IPS-NIHi11 (cell line): Measurements from ENCODE around the gene BRINP2.

Experiments
- DNase-seq: peaks from one replicate; pipeline ENCODE4 v3.0.0; 2012; ENCODE audit warnings: mixed read lengths, low spot score

Gene BRINP2

DNA sequence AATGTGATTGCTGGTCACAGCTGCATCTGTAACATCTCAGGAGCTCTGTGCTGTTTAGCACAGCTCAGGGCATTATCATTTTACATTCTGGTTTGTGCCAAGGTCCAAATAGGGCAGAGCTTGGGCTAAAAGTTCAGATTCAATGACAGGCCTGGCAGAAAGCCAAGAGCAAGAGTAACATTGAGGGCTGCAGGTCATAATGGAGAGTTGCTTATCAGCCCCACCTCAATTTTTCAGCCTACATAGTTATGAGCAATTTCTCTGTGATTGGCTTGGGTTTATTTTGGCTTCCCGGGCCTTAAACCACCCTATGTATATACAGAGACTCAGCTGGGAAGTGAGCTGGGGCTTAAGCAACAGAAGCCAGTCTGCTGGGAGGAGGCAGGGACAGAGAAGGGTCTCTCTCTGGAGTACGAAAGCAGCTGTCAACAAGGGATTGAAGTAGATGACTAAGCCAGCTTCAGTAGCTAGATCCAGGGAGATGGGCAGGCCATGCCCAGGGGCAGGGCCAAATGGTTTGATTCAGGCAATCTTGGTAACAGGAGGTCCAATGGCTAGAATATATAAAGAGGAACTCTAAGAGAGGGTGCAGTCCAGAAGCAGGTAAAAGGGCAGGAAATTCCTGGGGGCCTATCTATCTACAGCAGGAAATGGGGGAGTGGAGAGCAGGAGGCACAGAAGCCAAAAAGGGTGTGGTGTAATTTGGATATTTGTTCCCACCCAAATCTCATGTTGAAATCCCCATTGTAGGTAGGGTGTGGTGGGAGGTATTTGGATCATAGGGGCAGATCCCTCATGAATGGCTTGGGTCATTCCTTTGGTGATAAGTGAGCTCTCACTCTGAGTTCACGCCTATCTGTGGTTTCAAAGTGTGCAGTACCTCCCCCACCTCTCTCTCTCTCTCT lies 49.0 kb downstream of the BRINP2 start:
- DNase-seq = no peak

DNA sequence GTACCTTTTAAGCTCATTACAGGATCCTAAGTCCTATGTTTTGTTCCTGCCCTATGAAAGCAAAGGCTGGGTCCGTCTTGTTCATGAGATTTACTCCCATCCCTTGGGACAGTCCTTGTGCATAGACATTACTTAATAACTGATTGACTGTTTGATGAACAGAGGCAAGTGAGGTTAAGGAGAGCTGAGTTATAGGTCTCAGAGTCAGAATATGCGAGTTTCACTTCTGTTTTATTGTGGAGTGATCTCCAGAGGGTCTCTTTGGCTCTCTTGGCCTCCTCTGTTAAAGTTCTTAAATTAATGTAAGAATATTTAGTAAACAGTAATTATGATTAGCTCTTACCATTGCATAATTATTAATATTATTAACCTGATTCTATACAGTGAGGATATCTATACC lies 52.6 kb downstream of the BRINP2 start:
- DNase-seq = no peak

DNA sequence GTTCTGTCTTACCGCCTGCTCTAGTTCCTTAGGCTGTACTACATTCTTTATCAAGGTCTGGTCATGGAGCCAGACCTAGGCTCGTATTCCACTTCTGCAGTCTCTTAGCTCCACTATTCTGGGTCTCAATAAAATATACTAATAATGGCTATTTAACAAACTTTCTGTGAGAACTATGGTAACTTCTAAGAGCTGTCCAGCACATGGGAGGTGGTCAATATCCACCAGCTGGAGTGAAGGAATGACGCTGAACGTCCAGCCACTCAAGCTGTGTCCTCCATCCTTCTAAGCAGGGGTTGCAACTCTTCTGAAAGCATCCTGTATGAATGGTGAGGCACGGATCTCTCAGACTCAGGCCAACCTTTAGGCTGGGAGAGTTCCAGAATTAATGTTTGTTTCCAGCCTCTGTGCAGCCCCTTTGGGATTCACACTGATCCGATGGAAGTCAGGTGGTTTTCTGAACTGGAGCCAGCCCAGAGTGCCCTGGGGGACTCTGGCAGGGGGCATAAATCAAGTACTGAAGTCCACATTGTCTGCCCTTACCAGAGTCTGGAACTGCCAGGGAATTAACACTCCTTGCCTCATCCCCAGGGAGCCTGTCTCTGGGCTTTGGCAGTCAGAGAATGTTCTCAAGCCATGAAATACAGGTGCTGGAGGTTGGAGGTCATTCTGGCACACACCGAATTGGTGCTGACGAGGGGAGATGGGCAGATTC lies 57.4 kb downstream of the BRINP2 start:
- no peak for DNase-seq

DNA sequence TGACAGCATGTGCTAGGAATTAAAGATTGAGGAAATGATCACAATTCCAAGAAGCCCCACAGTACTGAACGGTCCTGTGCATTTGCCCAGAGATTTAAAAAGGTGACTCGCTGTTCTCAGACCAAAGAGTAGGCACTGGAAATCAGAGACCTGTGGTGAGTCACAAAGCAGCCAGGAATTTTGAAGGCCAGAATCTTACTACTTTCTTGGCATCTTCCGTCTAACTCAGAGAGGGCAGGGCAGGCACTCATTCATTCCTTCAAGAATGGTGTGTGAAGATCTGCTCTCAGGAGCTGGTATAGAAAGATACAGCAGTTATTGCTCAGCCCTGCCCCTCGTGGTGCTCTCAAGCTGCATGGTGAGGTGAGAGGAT lies 57.9 kb downstream of the BRINP2 start:
- DNase-seq = no peak

DNA sequence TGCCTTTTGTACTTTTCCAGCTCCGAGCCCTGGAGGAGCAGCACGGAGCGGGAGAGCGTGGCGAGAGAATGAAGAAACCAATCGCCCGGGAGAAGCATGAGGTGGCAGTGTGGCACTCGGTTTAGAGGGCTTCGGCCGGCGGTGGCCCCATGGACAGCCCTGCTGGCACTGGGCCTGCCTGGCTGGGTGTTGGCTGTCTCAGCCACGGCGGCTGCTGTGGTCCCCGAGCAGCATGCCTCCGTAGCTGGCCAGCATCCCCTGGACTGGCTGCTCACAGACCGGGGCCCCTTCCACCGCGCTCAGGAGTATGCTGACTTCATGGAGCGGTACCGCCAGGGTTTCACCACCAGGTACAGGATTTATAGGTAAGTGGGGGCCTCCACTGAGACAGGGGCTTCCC lies 59.0 kb downstream of the BRINP2 start:
- DNase-seq = no peak

DNA sequence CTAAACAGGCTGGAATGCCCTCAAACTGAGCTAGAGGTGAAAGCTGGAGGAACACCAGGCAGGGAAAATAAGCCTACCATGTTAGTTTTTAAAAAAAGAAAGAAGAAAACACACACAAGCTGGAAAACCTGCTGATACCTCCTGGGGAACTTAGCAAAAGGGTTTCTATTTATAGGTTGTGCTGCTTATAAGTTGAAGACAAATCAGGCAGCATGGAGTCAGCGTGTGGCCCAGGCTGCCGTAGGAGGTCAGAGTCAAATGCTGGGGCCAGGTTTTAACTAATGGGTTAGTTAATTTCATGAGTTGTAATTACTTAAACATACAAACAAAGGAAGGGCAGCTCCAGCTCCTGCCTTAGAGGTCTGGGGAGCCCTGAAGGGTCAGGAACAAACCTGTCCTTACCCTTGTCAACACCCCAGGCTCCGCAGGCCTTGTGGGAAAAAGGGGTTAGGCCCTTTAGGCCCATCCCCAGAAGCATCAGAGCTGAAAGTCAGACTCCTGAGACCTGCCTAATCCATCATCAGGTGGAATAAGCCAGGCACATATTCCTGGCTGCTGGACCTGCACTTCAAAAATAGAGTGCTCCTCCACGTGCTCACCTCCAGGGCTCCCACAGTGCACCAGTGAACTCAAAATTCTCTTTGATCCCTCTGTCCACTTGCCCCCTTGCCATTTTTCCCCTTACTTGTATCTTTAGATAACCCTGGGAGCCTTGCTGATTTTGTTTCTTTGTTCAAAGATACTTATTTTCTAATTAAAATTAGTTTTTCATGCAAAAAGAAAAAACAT lies 59.7 kb downstream of the BRINP2 start:
- no peak for DNase-seq

DNA sequence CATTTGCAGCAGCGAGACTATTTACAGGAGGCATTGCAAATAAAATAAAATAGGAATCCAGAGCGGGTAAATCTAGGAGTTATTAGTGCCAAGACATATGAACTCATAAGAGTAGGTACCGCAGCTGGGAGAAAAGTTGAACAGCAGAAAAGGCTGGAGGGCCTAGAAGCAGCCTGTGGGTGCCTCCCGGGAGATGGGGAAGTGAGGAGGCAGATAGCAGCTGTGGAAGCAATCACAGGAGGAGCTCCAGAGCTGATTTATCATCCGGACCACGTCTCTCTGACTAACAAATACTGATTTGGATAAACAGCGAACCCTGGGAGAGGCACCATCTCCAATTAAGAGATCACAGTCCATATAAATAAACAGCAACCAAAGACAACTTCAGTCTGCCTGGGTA lies 64.6 kb downstream of the BRINP2 start:
- DNase-seq = no peak

DNA sequence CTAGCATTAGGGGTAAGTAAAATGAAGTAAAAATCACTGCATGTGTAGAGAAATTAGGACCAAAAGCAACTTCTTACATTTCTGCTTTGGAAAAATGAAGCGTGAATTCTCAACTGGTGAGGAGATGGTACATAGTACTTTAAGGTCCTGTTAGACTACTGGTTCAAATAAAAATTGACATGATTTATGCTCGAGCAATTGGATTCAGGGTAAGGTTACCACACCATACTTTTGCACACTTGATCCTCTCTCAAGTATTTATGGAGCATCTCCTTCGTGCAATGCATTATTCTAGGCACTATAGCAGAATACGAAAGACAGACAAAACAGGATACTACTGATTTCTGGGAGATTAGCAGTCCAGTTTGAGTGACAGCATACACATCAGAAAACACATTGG lies 66.2 kb downstream of the BRINP2 start:
- no peak for DNase-seq

DNA sequence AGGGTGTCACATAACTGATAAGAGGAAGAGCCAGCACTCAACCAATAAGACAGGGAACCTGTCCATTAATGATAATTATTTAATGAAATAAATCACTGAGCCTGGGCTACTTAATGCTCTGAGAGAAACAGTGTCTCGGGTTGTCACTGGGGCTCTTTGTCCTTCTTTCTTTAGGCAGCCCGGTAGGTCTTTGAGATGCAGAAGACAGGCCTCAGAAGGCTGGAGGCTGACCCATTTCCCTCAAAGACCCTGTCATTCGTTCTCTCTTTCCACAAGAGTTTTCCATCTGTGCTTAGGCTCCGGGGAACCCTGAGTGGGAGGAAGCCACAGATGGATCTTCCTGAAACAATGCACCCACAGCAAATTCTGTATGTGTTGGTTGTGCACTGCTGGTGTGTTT lies 68.2 kb downstream of the BRINP2 start:
- no peak for DNase-seq

DNA sequence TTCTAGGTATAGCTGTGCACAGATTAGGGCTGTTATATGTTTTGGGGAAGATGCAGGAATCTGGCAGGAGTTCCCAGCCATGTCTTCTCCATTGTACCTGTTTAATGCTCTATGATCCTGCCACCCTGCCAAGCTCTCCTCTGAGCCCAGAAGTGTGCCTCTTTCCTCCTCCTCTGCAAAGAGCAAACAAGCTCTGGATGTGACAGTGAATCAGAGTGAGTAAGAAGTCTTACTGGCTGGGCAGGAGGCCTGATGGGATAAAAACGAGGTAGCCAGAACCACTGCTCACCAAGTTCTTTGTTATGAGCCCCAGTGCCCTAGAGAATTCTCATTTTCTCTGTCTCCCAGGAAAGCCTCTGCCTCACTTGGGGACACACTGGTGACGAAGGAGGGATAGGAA lies 69.0 kb downstream of the BRINP2 start:
- DNase-seq = no peak

DNA sequence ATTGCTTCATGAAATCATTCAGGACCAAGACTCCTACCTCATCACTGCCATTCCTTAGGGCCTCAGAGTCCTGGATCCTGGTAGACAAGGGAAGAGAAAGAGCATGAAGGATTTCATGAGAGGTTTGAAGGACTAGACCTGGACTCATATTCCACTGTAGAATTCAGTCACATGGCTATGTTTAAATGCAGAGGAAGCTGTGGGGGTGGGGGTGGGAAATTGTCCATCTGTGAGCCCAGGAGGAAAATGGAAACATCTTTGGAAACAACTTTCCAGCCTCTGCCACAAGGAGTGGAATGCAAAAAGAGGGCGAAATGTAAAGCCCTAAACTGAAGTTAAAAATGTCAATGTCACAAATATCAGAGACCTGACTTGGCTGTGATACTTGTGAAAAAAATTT lies 73.0 kb downstream of the BRINP2 start:
- DNase-seq = no peak

DNA sequence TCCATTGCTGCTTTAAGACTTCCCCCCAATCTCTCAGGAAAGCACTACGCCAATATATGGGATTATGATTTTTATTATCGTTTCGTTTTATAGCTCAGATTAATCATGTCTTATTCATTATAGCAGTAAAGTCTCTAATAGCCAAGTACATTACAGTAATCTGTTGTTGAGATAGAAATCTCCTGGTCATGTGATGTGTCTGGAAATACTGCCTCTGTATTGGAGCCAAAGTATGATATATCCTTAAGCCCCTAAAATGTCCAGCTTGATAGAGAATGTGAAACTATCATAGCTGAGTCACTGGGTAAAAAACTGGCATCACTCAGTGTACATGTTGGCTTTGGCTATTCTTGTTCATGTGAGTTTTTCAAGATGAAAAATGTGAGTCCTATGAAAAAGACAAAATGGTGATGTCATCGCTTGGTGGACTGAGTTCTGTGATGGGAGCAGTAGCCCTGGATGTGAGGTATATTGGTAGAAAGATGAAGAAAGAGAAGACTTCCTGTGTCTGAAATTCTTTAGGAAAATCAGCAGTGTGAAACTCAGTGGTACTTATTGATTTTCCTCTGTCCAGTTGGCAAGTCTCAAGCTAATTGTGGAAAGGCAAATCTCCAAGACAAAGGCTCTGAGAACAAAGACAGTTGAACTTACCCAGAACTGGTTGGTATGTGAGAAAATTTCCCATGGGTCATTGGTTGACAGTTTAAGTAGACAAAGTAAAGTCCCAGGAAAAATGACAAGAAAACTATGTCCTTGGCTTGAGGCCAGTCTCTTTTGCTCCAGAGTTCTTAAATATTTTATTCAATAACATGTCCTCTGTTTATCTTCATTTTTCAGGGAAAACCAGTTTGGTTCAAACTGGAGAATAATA lies 76.2 kb downstream of the BRINP2 start:
- no peak for DNase-seq

DNA sequence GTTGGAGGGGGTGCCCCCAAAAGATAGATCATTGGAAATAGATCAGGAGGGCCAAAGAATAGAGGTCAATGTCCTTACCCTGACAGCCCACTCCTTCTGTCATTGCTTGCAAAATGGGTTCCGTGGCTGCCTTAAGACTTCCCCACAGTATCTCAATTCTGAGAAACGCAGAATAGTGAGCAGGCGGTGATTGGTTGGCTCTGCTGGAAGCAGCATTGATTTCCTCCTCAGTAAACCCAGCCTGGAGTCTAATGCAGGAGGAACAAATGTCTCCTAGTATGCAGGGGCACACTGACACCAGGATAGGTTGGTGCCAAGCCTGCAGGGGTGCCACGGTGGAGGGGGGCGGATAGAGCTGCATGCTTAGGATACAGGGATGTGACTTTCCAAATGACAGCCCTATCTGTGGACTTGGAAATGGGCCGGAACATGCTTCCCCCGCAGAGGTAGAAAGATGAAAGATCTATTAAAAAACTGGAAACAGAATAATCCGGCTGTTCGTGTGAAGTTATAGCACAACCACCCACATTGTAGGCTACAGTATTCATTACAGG lies 76.9 kb downstream of the BRINP2 start:
- DNase-seq = no peak

DNA sequence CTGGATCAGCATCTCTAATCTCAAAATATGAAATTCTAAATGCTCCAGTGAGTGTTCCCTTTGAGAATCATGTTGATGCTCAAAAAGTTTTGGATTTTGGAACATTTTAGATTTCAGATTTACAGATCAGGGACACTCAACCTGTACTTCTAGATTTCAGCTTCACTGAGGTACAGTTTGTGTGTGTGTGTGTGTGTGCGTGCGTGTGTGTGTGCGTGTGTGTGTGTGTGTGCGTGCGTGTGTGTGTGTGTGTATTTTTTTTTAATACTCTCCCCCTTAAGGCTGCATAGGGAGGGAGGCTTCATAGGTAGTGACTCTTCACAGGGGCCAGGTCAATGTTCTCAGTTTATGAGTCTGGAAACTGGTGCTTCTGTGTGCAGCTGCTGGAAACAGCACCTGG lies 77.5 kb downstream of the BRINP2 start:
- DNase-seq = no peak

DNA sequence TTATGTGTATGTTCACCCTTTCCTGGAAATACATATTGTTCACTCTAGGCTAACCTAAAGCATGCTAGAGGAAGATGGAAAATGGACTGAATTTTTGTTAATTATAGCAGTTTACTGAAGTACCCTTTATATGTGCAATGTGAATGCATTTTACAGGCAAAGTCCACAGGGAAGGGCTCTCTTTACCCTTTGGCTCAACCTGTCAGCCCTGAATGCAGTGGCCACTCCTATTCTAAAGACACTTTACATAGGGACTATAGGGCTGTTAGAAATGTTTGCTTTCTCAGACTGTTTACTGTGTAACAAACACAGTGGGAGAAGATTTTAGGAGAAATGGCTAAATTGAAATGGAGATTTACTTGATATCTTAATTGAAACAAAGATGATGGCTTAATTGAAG lies 78.5 kb downstream of the BRINP2 start:
- DNase-seq = no peak

DNA sequence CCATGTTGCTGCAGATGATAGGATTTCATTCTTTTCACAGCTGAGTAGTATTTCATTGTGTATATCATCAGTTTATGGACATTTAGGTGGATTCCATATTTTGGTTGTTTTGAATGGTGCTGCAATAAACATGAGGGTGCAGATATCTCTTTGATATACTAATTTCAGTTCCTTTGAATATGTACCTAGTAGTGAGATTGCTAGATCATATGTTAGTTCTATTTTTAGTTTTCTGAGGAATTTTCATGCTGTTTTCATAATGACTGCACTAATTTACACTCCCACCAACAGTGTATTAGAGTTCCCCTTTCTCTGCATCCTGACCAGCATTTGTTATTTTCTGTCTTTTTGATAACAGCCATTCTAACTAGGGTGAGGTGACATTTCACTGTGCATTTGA lies 82.1 kb downstream of the BRINP2 start:
- no peak for DNase-seq

DNA sequence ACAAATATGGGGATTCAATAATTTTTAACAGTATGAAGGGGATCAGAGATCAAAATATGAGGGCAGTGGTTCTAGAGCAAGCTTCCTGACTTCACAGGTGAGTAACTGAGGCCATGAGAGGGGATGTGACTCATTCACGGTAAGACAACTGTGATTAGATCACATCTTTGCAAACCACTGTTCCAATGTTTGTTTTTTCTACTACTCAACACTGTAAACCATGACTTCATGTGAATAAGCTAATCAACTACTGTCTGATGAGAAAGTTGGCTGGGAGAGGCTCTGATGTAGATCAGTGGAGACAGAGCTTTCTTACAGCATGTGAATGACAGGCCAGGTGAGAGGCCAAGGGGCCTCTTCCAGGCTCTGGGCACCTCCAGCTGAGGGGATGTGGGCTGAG lies 84.7 kb downstream of the BRINP2 start:
- DNase-seq = no peak

DNA sequence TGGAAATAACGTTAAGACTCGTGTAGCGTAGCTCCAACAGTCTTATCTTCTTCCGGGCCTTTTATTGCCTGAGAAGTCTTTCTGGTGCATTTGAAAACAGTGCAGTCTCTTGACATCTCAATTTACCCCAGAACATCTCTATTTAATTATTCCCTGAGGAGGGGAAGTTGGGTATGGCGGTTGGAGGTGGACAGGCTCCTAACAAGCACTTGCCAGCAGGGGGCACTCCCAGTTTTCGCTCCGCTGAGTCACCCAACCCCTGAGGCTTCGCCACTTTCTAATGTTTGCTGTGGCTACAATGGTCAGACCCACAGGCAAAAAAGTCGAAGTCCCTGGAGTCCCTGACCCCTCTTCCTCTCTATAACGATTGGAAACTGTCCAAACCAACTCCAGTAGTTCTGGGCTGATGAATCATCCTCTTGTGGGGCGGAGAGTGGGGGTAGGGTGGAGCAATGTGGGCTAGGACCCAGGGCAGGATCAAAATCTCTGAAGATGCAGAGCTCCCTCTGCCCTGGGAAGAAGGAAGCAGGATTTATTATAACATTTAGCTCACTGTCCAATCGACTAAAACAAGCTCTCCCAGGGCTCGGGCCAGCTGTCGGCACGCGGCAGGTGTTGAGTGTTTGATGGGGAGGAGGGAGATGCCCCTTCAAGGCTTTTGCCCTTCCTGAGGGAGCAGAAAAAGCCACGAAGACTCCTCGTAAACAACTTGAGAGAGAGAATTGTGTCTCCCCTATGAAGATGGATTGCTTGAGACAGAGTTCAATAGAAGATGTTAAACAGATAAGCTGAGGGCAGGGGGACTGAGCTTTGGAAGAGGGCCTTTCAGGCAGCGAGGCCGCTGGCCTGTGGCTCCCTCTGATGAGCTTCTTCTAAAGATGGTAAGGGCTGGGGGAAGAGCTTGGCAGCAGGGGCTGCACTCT lies 85.7 kb downstream of the BRINP2 start:
- peak; percentile 74 for DNase-seq

DNA sequence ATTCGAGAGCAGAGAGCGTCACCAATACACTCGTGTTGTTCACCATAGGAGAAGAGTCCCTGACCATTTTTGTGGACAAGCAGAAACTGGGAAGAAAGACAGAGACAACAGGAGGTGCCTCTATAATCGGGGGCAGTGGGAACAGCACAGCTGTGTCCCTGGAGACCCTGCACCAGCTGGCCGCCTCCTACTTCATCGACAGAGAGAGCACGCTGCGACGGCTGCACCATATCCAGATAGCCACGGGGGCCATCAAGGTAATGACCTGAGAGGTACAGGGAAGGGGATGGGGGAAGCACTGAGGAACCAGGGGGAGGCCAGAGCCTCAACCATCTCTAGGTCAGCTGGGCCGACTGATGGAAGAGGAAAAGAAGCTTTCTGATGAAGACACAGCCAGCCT lies 86.4 kb downstream of the BRINP2 start:
- no peak for DNase-seq

DNA sequence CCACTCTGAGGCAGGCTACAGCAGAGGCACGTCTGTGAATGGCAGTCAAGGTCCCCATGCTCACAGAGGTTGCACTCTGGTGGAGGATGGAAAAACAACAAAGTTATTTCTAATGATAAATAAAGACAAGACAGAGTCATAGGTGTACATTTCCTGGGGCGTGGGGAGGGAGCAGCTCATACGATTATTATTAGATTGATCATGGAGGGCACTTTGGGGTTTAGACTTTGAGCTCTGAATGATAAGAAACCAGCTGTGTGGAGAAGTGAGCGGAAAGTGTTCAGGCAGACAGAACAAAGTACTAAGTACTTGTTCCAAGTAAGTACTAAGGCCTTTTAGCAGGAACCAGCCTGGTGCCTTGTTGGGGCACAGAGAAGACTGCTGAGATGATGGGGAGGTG lies 86.8 kb downstream of the BRINP2 start:
- DNase-seq = no peak
